Smooth muscle cell (in vitro differentiated cells): ENCODE measurements around the gene SMIM3. TPM values are rescaled to one million over a fixed set of nuclear protein-coding genes. Genes with fewer than 3 reads are reported as not detected.
A peak's percentile ranks its signal among the peaks of the same experiment; 100 is the strongest.

Experiments
- DNase-seq: peaks from one replicate; lab custom pipeline; 2025; ENCODE audit not compliant: unreplicated experiment; lab: John Stamatoyannopoulos, UW
- H2AFZ ChIP-seq: fragments of 200-600 bp; sonication (generic); 2 replicates; pipeline ENCODE4 v1.6.0; 2016; ENCODE audit warnings: antibody characterized with exemption, low read depth, mild to moderate bottlenecking
- H3F3A ChIP-seq: fragments of 200-600 bp; sonication (generic); 2 replicates; pipeline ENCODE4 v1.6.0; 2017; ENCODE audit warnings: antibody characterized with exemption, low read depth
- H3K27ac ChIP-seq: fragments of 200-600 bp; sonication (generic); 2 replicates; pipeline ENCODE4 v1.5.1; 2016; ENCODE audit warnings: low read depth, mild to moderate bottlenecking
- H3K27me3 ChIP-seq: fragments of 200-600 bp; sonication (generic); 2 replicates; pipeline ENCODE4 v1.6.1; 2016; ENCODE audit warnings: low read depth, mild to moderate bottlenecking
- H3K36me3 ChIP-seq: fragments of 200-600 bp; sonication (generic); 2 replicates; pipeline ENCODE4 v1.5.1; 2016; ENCODE audit warnings: low read depth
- H3K4me1 ChIP-seq: fragments of 200-600 bp; sonication (generic); 2 replicates; pipeline ENCODE4 v1.5.1; 2016; ENCODE audit warnings: low read depth
- H3K4me2 ChIP-seq: fragments of 200-600 bp; sonication (generic); 2 replicates; pipeline ENCODE4 v1.6.0; 2016; ENCODE audit warnings: mild to moderate bottlenecking
- H3K4me3 ChIP-seq: fragments of 200-600 bp; sonication (generic); 2 replicates; pipeline ENCODE4 v1.5.1; 2016; ENCODE audit warnings: mild to moderate bottlenecking
- H3K79me2 ChIP-seq: fragments of 200-600 bp; sonication (generic); 2 replicates; pipeline ENCODE4 v1.6.0; 2016; ENCODE audit warnings: low read depth, mild to moderate bottlenecking
- H3K9ac ChIP-seq: fragments of 200-600 bp; sonication (generic); 2 replicates; pipeline ENCODE4 v1.6.0; 2016; ENCODE audit warnings: low read depth
- H3K9me3 ChIP-seq: fragments of 200-600 bp; sonication (generic); replicated peaks from 2 replicates; pipeline ENCODE4 v1.5.1; 2016; ENCODE audit warnings: low read depth
- H4K20me1 ChIP-seq: fragments of 200-600 bp; sonication (generic); 2 replicates; pipeline ENCODE4 v1.6.0; 2016; ENCODE audit warnings: low read depth
- whole genome bisulfite sequencing: methylation state at CpG from one replicate; pipeline ENCODE4 v1.1.7; 2016; ENCODE audit warnings: low lambda C conversion rate; 5-methylcytosine and 5-hydroxymethylcytosine counted together
- polyA plus RNA-seq: library from polyadenylated mRNA; unstranded; fragments of >200 nt; fragmentation: Nextera tagmentation; extraction: Ambion mirVana; gene quantifications from 2 replicates; pipeline ENCODE4 v1.2.1, GENCODE V29; 2016
- total RNA-seq: library from RNA; depleted of rRNA; stranded (reverse); fragments of >200 nt; gene quantifications from 2 replicates; pipeline ENCODE4 v1.2.3, GENCODE V29; 2014
- TF ChIP-seq, protein P1 (sequence below): fragments of 200-600 bp; sonication (generic); IDR thresholded peaks from 2 replicates; pipeline ENCODE4 v1.5.1; 2017; ENCODE audit warnings: borderline replicate concordance, mild to moderate bottlenecking, antibody characterized with exemption; ENCODE audit not compliant: insufficient read depth, poor library complexity, severe bottlenecking

SMIM3 gene
- total and polyA plus RNA-seq, 2 experiments from 2014 or later, result 178 to 261 TPM

DNA sequence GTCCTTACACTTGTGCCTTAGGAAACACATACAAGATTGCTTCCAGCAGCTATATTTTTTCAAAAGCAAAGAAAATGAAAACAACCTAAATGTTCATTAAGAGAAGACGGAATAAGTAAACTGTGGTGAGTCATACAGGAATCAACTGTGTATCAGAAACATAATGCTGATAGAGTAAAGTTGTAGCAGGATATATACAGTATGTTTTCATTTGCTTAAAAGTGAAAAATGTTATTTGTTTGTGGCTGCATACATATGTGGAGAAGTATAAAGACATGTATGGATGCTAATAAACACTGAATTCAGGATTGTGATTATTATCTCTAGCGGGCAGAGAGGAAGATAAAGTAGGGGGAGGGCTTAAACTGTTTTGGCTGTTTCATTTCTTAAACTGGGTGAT, 28.1 kb upstream of the SMIM3 start:
- Histone ChIP-seq H3K36me3 (peaks cover 28% of the 10 kb centered on the region), H3K4me3 (no peak overlapping the region), H3K9me3 (no peaks in the 10 kb centered on the region), H2AFZ (no peak overlapping the region), H3K9ac (no peak overlapping the region), H3K79me2 (peaks cover 70% of the 10 kb centered on the region), H3K27ac (peak overlapping the region; percentile 69), H3K4me1 (peaks cover 4% of the 10 kb centered on the region), H3F3A (peaks cover 14% of the 10 kb centered on the region), H3K27me3 (no peaks in the 10 kb centered on the region), H4K20me1 (peaks cover 42% of the 10 kb centered on the region), H3K4me2 (peak overlapping the region; percentile 31)
- TF ChIP-seq, protein P1, sequence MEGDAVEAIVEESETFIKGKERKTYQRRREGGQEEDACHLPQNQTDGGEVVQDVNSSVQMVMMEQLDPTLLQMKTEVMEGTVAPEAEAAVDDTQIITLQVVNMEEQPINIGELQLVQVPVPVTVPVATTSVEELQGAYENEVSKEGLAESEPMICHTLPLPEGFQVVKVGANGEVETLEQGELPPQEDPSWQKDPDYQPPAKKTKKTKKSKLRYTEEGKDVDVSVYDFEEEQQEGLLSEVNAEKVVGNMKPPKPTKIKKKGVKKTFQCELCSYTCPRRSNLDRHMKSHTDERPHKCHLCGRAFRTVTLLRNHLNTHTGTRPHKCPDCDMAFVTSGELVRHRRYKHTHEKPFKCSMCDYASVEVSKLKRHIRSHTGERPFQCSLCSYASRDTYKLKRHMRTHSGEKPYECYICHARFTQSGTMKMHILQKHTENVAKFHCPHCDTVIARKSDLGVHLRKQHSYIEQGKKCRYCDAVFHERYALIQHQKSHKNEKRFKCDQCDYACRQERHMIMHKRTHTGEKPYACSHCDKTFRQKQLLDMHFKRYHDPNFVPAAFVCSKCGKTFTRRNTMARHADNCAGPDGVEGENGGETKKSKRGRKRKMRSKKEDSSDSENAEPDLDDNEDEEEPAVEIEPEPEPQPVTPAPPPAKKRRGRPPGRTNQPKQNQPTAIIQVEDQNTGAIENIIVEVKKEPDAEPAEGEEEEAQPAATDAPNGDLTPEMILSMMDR, result no peak
- WGBS, result 50% methylated on average over 2 of the region's 2 CpGs
- no peak for DNase-seq

DNA sequence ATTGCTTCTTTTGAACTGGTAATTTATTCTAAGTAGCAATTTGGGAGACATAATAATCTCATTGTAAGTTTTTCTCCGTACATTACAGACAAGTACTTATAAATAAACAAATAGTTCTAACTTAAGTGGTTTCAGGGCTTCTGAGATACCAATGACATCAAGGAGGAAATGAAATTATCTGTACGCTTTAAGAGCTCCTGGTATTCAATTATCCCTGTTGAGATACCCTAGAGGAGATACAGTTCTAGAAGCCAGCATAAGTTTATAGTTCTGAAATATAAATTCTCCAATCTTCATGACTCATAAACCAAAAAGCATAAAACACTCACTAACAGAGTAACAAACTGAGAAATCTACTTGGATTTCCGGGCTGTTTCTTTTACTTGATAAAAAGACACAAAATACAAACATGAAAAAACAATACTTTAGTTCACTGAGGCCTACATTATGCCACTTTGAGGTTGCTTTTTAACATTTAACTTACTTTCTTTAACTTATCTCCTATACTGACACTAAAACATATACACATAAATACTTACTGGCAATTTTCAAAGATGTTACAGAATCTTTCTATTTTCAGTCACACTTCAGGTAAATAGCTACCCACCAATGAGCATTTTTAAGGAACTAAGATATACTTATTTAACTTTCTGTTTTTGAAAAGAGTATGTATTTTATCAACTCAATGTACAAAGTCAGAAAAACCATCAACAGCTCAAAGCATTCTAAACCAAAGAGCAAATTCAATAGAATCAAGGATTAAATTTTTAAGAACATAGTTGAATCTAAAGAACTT, 27.3 kb upstream of the SMIM3 start:
- Histone ChIP-seq H3K27me3 (no peaks in the 10 kb centered on the region), H3K27ac (peak overlapping the region; percentile 69), H3K4me1 (peaks cover 4% of the 10 kb centered on the region), H3K4me2 (peak overlapping the region; percentile 31), H3K4me3 (no peak overlapping the region), H3F3A (peaks cover 14% of the 10 kb centered on the region), H3K79me2 (peaks cover 78% of the 10 kb centered on the region), H4K20me1 (peaks cover 41% of the 10 kb centered on the region), H3K9me3 (no peaks in the 10 kb centered on the region), H3K9ac (no peak overlapping the region), H3K36me3 (peaks cover 31% of the 10 kb centered on the region), H2AFZ (no peak overlapping the region)
- DNase-seq, result no peak
- TF ChIP-seq, protein P1, result no peak
- WGBS, result 29% methylated on average over 3 of the region's 3 CpGs

DNA sequence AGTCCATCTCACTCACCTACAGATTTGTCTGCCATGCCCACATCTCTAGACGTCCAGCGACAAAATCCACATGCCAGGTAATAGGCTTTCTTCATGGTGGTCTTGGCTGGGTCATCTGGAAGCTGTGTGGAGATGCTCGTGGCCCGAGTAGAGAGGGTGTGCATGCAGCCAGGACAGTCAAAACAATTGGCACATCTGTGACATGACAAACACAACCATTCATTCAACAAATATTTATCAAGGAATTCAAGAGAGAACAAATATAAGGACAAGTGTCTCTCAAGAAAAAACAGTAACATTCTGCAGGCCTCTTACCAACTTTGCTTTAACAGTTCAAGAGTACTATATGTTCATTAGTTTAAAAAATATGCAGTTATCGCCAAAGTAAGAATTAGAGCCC, 25.1 kb upstream of the SMIM3 start:
- WGBS, result 95% methylated on average over 5 of the region's 5 CpGs
- Histone ChIP-seq H3K79me2 (peaks cover 93% of the 10 kb centered on the region), H3K4me1 (peaks cover 19% of the 10 kb centered on the region)

More for the DNA sequence above, 25.1 kb upstream of the SMIM3 start:
- Histone ChIP-seq H4K20me1 (peaks cover 41% of the 10 kb centered on the region), H3K27me3 (no peaks in the 10 kb centered on the region), H3K36me3 (peaks cover 31% of the 10 kb centered on the region), H3K9me3 (no peaks in the 10 kb centered on the region), H3K9ac (no peak overlapping the region), H3K4me2 (no peak overlapping the region), H3K4me3 (no peak overlapping the region), H3K27ac (no peak overlapping the region), H3F3A (peaks cover 14% of the 10 kb centered on the region), H2AFZ (no peak overlapping the region)
- no peak for DNase-seq
- TF ChIP-seq, protein P1, result no peak
